OCI-LY1 (cell line): ENCODE results near the gene KRTAP19-4.

Experiments
- EZH2 ChIP-seq: fragments of 200-600 bp; sonication (generic), shearing (Covaris generic); IDR thresholded peaks from 2 replicates; pipeline ENCODE4 v1.8.0; 2017; ENCODE audit warnings: borderline replicate concordance, mixed run types, mild to moderate bottlenecking, antibody characterized with exemption, low read length, moderate library complexity, mixed read lengths
- TF ChIP-seq, protein P1 (sequence below): fragments of 200-600 bp; sonication (generic), shearing (Covaris generic); IDR thresholded peaks from 2 replicates; pipeline ENCODE4 v1.5.1; 2017; ENCODE audit warnings: mild to moderate bottlenecking, antibody characterized with exemption, low read length, moderate library complexity, mixed read lengths

DNA sequence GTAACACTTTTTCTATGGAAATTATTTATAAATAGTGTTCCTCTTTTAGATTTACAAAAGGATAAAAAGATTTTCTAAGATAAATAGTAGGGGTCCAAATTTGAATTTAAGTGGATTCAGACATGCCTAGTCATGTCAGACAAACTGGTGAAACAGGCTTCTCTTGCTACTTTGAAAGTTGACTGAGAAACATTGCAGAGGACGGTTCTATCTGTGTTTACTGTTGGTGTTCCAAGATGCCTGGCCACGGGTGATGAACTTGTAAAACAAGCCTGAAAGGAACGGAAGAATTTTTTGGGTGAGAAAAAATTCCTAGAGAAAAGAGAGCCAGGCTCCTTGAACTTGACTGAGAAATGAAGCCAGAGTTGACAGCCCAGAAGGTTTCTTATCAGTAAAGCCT, 19.0 kb downstream of the KRTAP19-4 start:
- TF ChIP-seq, protein P1, sequence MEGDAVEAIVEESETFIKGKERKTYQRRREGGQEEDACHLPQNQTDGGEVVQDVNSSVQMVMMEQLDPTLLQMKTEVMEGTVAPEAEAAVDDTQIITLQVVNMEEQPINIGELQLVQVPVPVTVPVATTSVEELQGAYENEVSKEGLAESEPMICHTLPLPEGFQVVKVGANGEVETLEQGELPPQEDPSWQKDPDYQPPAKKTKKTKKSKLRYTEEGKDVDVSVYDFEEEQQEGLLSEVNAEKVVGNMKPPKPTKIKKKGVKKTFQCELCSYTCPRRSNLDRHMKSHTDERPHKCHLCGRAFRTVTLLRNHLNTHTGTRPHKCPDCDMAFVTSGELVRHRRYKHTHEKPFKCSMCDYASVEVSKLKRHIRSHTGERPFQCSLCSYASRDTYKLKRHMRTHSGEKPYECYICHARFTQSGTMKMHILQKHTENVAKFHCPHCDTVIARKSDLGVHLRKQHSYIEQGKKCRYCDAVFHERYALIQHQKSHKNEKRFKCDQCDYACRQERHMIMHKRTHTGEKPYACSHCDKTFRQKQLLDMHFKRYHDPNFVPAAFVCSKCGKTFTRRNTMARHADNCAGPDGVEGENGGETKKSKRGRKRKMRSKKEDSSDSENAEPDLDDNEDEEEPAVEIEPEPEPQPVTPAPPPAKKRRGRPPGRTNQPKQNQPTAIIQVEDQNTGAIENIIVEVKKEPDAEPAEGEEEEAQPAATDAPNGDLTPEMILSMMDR: no peak
- TF ChIP-seq EZH2: no peak
